ENCODE results near the gene KCNIP4.

DNA sequence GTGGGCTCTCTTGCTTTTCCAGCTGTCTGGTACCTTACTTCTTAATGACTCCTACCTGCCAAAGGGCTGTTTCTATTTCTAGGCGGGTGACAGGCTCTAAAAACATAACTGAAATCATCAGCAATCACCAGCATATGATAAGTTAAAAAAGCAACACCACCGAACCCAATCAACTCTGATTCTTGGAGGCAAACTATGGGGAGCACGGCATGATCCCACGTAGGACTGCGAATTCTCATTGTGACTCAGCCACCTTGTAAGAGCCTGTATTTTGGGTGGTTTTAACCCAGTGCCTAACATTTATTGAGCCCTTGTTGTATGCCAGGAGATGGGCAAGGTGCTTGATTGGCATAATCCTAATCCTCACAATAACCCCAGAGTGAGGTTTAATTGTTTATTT is 1091.5 kb downstream of the KCNIP4 start:
- no peak for TF ChIP-seq EZH2 (IDR thresholded peaks at IDR 0.05)
- TF ChIP-seq POLR2AphosphoS5 (IDR thresholded peaks at IDR 0.05; ENCODE audit: borderline replicate concordance, low read depth, low read length): no peak
